Upper lobe of left lung (tissue), 4 donors: ENCODE data around the gene MAP3K2.

ENCODE experiments used
- POLR2A ChIP-seq, 4 donors: fragments of 450-650 bp; IDR thresholded peaks; one replicate each; pipeline ENCODE4 v1.5.1; 2016 to 2017; ENCODE audit warnings: antibody characterized with exemption in 4 of 4, mild to moderate bottlenecking in 2 of 4
- POLR2AphosphoS5 ChIP-seq, 2 donors: sonication (generic); formaldehyde crosslinking; IDR thresholded peaks; one replicate each; pipeline ENCODE4 v1.5.1; 2017; ENCODE audit warnings: antibody characterized with exemption in 2 of 2
- TF ChIP-seq, protein P1 (sequence below), 6 experiments: fragments of 450-650 bp in 4 of 6; fragments of 200-600 bp in 2 of 6; sonication (generic) in 2 of 6; IDR thresholded peaks; one replicate each; pipeline ENCODE4 v1.5.1; 2016 to 2019; ENCODE audit warnings: antibody characterized with exemption in 6 of 6

DNA sequence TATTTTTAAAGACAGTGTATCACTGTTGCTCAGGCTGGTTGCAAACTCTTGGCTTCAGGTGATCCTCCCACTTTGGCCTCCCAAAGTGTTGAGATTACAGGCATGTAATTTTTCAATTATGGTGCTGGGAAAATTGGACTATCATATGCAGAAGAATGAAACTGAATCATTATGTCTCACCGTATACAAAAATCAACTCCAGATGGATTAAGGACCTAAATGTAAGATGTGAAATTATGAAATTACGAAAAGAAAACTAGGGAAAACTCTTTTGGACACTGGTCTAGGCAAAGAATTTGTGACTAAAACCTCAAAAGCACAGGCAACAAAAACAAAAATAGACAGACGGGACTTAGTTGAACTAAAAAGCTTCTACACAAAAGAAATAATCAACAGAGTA lies 31.2 kb downstream of the MAP3K2 start:
- TF ChIP-seq, protein P1, sequence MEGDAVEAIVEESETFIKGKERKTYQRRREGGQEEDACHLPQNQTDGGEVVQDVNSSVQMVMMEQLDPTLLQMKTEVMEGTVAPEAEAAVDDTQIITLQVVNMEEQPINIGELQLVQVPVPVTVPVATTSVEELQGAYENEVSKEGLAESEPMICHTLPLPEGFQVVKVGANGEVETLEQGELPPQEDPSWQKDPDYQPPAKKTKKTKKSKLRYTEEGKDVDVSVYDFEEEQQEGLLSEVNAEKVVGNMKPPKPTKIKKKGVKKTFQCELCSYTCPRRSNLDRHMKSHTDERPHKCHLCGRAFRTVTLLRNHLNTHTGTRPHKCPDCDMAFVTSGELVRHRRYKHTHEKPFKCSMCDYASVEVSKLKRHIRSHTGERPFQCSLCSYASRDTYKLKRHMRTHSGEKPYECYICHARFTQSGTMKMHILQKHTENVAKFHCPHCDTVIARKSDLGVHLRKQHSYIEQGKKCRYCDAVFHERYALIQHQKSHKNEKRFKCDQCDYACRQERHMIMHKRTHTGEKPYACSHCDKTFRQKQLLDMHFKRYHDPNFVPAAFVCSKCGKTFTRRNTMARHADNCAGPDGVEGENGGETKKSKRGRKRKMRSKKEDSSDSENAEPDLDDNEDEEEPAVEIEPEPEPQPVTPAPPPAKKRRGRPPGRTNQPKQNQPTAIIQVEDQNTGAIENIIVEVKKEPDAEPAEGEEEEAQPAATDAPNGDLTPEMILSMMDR (IDR thresholded peaks at IDR 0.05) = no peak
- TF ChIP-seq POLR2A (IDR thresholded peaks at IDR 0.05) (no peak), POLR2AphosphoS5 (IDR thresholded peaks at IDR 0.05) (no peak)
